GM12878 (cell line): ENCODE results near the gene OR12D1. TPM values are rescaled to one million over a fixed set of nuclear protein-coding genes. Genes with fewer than 3 reads are reported as not detected.

Experiments
- ATAC-seq: fragments of 200-7000 bp; cut with Tn5 transposase; 3 replicates; pipeline ENCODE4 v1.9.1; 2020; ENCODE audit warnings: mild to moderate bottlenecking, moderate library complexity
- BruUV-seq: library from RNA; stranded (reverse); fragments of 400-500 nt; replicated peaks from 2 replicates; lab custom pipeline; 2021; lab: Mats Ljungman, UMichigan
- CTCF ChIA-PET: fragments of 300-600 bp; sonication (Branson Sonifier 250); formaldehyde crosslinking; extraction: SDS; loops from one replicate; lab custom pipeline; 2021; ENCODE audit warnings: inconsistent platforms; lab: Yijun Ruan, JAX
- POLR2A ChIA-PET: fragments of 350-600 bp; formaldehyde crosslinking; extraction: SDS; loops from one replicate; lab custom pipeline; 2021; ENCODE audit warnings: inconsistent platforms; lab: Charles Lee
- RAD21 ChIA-PET: fragments of 300-600 bp; sonication (Branson Sonifier 250); formaldehyde crosslinking; loops from one replicate; lab custom pipeline; 2023; ENCODE audit warnings: antibody characterized with exemption; ENCODE audit not compliant: unreplicated experiment; lab: Charles Lee
- SMC1A ChIA-PET: fragments of 300-600 bp; sonication (Branson Sonifier 250); formaldehyde crosslinking; loops from one replicate; lab custom pipeline; 2023; ENCODE audit not compliant: unreplicated experiment, uncharacterized antibody; lab: Charles Lee
- DNase-seq: peaks from one replicate; pipeline ENCODE4 v3.0.0-alpha.2; 2011; ENCODE audit warnings: low read depth, low spot score
- FAIRE-seq: peaks from 3 replicates; lab custom pipeline; 2011; peaks lifted over from hg19 to GRCh38; lab: Jason Lieb, UNC
- H2AFZ ChIP-seq: 2 replicates; pipeline ENCODE4 v1.6.0; 2011; ENCODE audit warnings: low read depth, low read length, control low read depth; ENCODE audit not compliant: control insufficient read depth
- H3K27ac ChIP-seq: 2 replicates; pipeline ENCODE4 v1.5.1; 2011; ENCODE audit warnings: control low read depth; ENCODE audit not compliant: control insufficient read depth, insufficient read depth
- H3K27me3 ChIP-seq, 2 experiments: replicated peaks in 1 of 2; 2 replicates each; pipeline versions ENCODE4 v1.6.0 to v1.6.1; 2011; ENCODE audit warnings: low read length in 1 of 2; ENCODE audit not compliant: control insufficient read depth in 2 of 2, insufficient read depth in 2 of 2
- H3K36me3 ChIP-seq, 2 experiments: 2 replicates each; pipeline ENCODE4 v1.5.1; 2011; ENCODE audit warnings: low read length in 1 of 2; ENCODE audit not compliant: control insufficient read depth in 2 of 2, insufficient read depth in 2 of 2
- H3K4me1 ChIP-seq: 2 replicates; pipeline ENCODE4 v1.6.1; 2011; ENCODE audit warnings: mild to moderate bottlenecking, low read length, moderate library complexity, mixed read lengths; ENCODE audit not compliant: control insufficient read depth, insufficient read depth
- H3K4me2 ChIP-seq: 2 replicates; pipeline ENCODE4 v1.6.0; 2011; ENCODE audit warnings: control low read depth; ENCODE audit not compliant: control insufficient read depth, insufficient read depth
- H3K4me3 ChIP-seq: fragments of 200-600 bp; sonication (generic); 2 replicates; pipeline ENCODE4 v1.5.1; 2016
- H3K79me2 ChIP-seq: 2 replicates; pipeline ENCODE4 v1.6.0; 2011; ENCODE audit warnings: low read length; ENCODE audit not compliant: control insufficient read depth, insufficient read depth
- H3K9ac ChIP-seq: 2 replicates; pipeline ENCODE4 v1.8.0; 2011; ENCODE audit warnings: low read length, control low read depth, mixed read lengths; ENCODE audit not compliant: control insufficient read depth, insufficient read depth
- H3K9me3 ChIP-seq: replicated peaks from 3 replicates; pipeline ENCODE4 v1.5.1; 2011; ENCODE audit warnings: mild to moderate bottlenecking, low read length; ENCODE audit not compliant: control insufficient read depth, insufficient read depth
- H4K20me1 ChIP-seq: 2 replicates; pipeline ENCODE4 v1.6.0; 2011; ENCODE audit not compliant: control insufficient read depth, insufficient read depth
- BCLAF1 ChIP-seq: fragments of 450-650 bp; IDR thresholded peaks from 2 replicates; pipeline ENCODE4 v1.6.1; 2017; ENCODE audit warnings: antibody characterized with exemption, mild to moderate bottlenecking, moderate library complexity
- E2F4 ChIP-seq: IDR thresholded peaks from 2 replicates; pipeline ENCODE4 v1.6.1; 2012; ENCODE audit warnings: low read depth, low read length, improper control_type of control experiment
- FOXM1 ChIP-seq: IDR thresholded peaks from 2 replicates; pipeline ENCODE4 v1.6.1; 2012; ENCODE audit warnings: low read depth, mild to moderate bottlenecking, inconsistent platforms, low read length, moderate library complexity
- JUNB ChIP-seq: IDR thresholded peaks from 2 replicates; pipeline ENCODE4 v1.6.1; 2016; ENCODE audit warnings: antibody characterized with exemption, mild to moderate bottlenecking
- MAX ChIP-seq: IDR thresholded peaks from 2 replicates; pipeline ENCODE4 v1.6.1; 2012; ENCODE audit warnings: low read depth, low read length, improper control_type of control experiment
- NKRF ChIP-seq: fragments of 450-650 bp; conservative IDR thresholded peaks from 2 replicates; pipeline ENCODE4 v1.6.1; 2017; ENCODE audit warnings: mild to moderate bottlenecking, moderate library complexity
- REST ChIP-seq: IDR thresholded peaks from 2 replicates; pipeline ENCODE4 v1.6.1; 2012; ENCODE audit warnings: mild to moderate bottlenecking, low read depth, low read length
- RUNX3 ChIP-seq: IDR thresholded peaks from 2 replicates; pipeline ENCODE4 v1.6.1; 2012; ENCODE audit warnings: low read length, inconsistent platforms
- SMAD1 ChIP-seq: fragments of 450-650 bp; IDR thresholded peaks from 2 replicates; pipeline ENCODE4 v1.6.1; 2018; ENCODE audit warnings: mild to moderate bottlenecking, low read depth; ENCODE audit not compliant: partially characterized antibody
- SRF ChIP-seq, 2 experiments: IDR thresholded peaks; 2 replicates each; pipeline ENCODE4 v1.6.1; 2011; ENCODE audit warnings: low read depth in 2 of 2, low read length in 2 of 2, mild to moderate bottlenecking in 1 of 2, moderate library complexity in 1 of 2
- ZNF384 ChIP-seq: IDR thresholded peaks from 2 replicates; pipeline ENCODE4 v1.6.1; 2012; ENCODE audit warnings: low read depth, mild to moderate bottlenecking, low read length, improper control_type of control experiment, borderline replicate concordance
- WGBS: methylation state at CpG from one replicate; pipeline ENCODE4 v1.1.6; 2016; ENCODE audit warnings: low lambda C conversion rate; ENCODE audit not compliant: insufficient replicate concordance, insufficient coverage; ENCODE audit errors: missing lambda C conversion rate; 5-methylcytosine and 5-hydroxymethylcytosine counted together
- in situ Hi-C: fragments of 300-500 bp; cut with MboI; formaldehyde crosslinking; loops from 9 replicates; pipeline ENCODE4 v1.14.3; 2018; ENCODE audit warnings: mixed read lengths
- intact Hi-C: fragments of 100-400 bp; cut with micrococcal nuclease; formaldehyde crosslinking; loops from one replicate; pipeline ENCODE4 v1.14.2; 2022; ENCODE audit not compliant: unreplicated experiment
- polyA plus RNA-seq, 11 experiments: library from polyadenylated mRNA; depleted of rRNA in 4 of 11; unstranded in 6 of 11; stranded (reverse) in 5 of 11; fragments of >200 nt; fragmentation: Nextera tagmentation in 4 of 11; fragmentation: Illumina TruSeq in 1 of 11; extraction: Ambion mirVana in 4 of 11; extraction: Trizol in 1 of 11; gene quantifications; 1 replicate in 1 of 11; 2 replicates in 10 of 11; pipeline versions ENCODE4 v1.2.1 to v1.2.3, GENCODE V29; 2011 to 2016; ENCODE audit warnings: inconsistent platforms in 2 of 11, missing spikeins in 2 of 11, low read depth in 1 of 11
- total RNA-seq, 4 experiments: library from RNA; depleted of rRNA in 3 of 4; stranded (reverse); fragments of >200 nt in 3 of 4; fragmentation: Illumina TruSeq in 1 of 4; extraction: Trizol in 1 of 4; gene quantifications; 2 replicates each; pipeline versions ENCODE4 v1.2.1 to v1.2.3, GENCODE V29; 2013 to 2021

Gene OR12D1
- total and polyA plus RNA-seq, 10 of the 15 experiments (the other 5 are each of a cell fraction or from before 2014, with no cell fraction given) = not detected

GRCh38 chr6:29403801-29404200 is 10.9 kb upstream of the OR12D1 start (continued):
- no peak for TF ChIP-seq REST
- TF ChIP-seq SRF (IDR thresholded peaks at IDR 0.05; ENCODE audit: low read depth in 2 of 2, low read length in 2 of 2) = no peak
- TF ChIP-seq FOXM1 = no peak

GRCh38 chr6:29419516-29419915 is 4.8 kb downstream of the OR12D1 start:
- Histone ChIP-seq H3K4me1 (no peaks in the 10 kb centered on the region), H3K36me3 (no peaks in the 10 kb centered on the region), H4K20me1 (no peaks in the 10 kb centered on the region), H3K4me2 (no peak overlapping the region), H3K79me2 (no peaks in the 10 kb centered on the region), H3K9ac (no peak overlapping the region), H3K27me3 (no peaks in the 10 kb centered on the region), H3K27ac (no peak overlapping the region), H3K9me3 (no peaks in the 10 kb centered on the region), H2AFZ (no peak overlapping the region), H3K4me3 (no peak overlapping the region)
- in situ Hi-C loops = no loop called here
- 2% methylated on average over 3 of the region's 3 CpGs for WGBS
- FAIRE-seq (no peak), ATAC-seq (no peak), DNase-seq (no peak)
- POLR2A ChIA-PET = no interaction called here
- RAD21 ChIA-PET = no interaction called here
- TF ChIP-seq NKRF (no peak), RUNX3 (no peak), MAX (no peak), JUNB (no peak), E2F4 (no peak), ZNF384 (no peak), SMAD1 (no peak), BCLAF1 (no peak)
- intact Hi-C loops = no loop called here
- CTCF ChIA-PET = no interaction called here
- SMC1A ChIA-PET = no interaction called here
- BruUV-seq = no TSS peak
